ENCODE measurements around the gene TAF4. TPM values are rescaled to one million over a fixed set of nuclear protein-coding genes. Genes with fewer than 3 reads are reported as not detected.
"Not testable (repeated sequence)": the region's sequence is repeated elsewhere in the genome, so short reads cannot be mapped to it uniquely, and the experiment has no call there.

TAF4 gene
- total and polyA plus RNA-seq, 3 experiments from 2014 or later, result 1.4 to 21.0 (median 20.5) TPM

DNA sequence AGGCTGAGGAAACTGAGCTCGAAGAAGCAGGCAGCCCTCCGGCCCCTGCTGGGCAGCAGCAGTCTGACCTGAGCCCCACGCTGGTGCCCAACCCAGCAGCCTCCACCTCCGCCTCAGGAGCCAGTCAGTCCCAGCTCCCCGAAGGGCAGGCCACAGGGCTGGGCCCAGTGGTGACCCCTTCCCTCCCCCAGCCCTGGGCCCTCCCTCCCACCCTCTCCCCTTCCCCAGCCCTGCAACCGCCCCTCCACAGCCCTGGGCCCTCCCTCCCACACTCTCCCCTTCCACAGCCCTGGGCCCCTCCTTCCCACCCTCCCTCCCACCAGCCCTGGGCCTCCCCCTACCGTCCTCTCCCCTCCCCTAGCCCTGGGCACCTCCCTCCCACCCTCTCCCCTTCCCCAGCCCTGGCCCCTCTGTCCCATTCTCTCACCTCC is 115.0 kb downstream of the TAF4 start:
- Histone ChIP-seq H3K36me3 (ENCODE audit: insufficient read depth, low read length) (no peaks in the 10 kb centered on the region), H3K27ac (ENCODE audit: low read depth, low read length) (no peak overlapping the region), H3K4me3 (ENCODE audit: low read length) (no peak overlapping the region), H3K4me1 (ENCODE audit: insufficient read depth, low read length) (no peaks in the 10 kb centered on the region), H3K9me3 (ENCODE audit: low read length) (no peaks in the 10 kb centered on the region), H3K27me3 (ENCODE audit: insufficient read depth, low read length, poor library complexity, severe bottlenecking) (no peaks in the 10 kb centered on the region)
- Mint-ChIP-seq H3K36me3 (peaks cover 0 to 2% (median 0%) of the 10 kb centered on the region in 3 donors), H3K4me1 (no peaks in the 10 kb centered on the region), H3K27me3 (peaks cover 13 to 16% of the 10 kb centered on the region in 2 donors), H3K27ac (no peak overlapping the region), H3K4me3 (no peak overlapping the region), H3K9me3 (no peaks in the 10 kb centered on the region)
- POLR2A ChIA-PET, result no interaction called here
- CTCF ChIA-PET, result no interaction called here
- no peak for DNase-seq

DNA sequence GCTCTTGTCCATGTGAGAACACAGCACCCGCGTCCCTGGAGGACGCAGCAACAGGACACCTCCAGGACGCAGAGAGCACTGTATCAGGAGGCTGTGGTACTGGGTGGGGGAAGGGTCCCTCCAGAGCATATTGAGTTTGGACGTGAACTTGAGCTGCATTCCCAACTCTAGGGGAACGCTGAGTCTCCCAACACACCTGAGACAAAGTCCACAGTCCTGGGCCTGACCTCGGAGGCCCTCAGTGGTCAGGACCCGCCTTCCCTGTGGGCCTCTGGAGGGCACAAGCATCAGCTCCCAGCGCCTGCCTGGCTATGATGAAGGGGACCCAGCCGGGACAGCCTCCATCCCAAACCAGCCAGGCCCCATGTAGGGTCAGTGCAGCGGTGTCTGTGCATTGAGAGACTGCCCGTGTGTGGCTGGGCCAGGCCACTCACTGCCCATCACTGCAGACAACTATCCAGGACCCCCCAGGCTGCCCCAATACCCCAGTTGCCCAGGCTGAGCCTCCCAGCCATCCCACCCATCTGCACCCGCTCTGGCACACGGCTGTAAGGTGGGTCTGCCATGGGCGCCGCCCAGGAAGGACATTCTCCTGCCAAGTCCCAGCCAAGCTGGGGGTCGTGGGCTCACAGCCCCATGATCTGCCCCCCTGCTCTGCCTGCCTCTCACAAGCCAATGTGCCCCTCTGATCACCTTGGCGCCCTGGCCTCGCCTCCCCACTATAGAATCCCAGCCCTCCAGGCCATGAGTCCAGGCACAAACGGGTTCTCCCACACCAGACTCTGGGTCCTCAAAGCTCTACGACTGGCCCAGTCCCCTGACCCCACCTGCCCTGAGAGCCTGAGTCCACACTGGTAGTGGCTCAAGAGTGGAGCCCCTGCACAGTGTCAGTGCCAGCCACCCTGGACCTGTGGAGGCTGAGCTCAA is 115.7 kb downstream of the TAF4 start:
- H3K4me3 ChIP-seq (ENCODE audit: low read length), result no peak overlapping the region
- Mint-ChIP-seq H3K27ac (peak overlapping the region in 1 of 8 donors; percentile 82), H3K4me1 (no peaks in the 10 kb centered on the region), H3K4me3 (no peak overlapping the region), H3K9me3 (no peaks in the 10 kb centered on the region), H3K27me3 (peaks cover 12 to 15% of the 10 kb centered on the region in 2 donors), H3K36me3 (peaks cover 0 to 2% (median 0%) of the 10 kb centered on the region in 3 donors)
- H3K36me3 ChIP-seq (ENCODE audit: insufficient read depth, low read length), result no peaks in the 10 kb centered on the region
- no peak overlapping the region for H3K27ac ChIP-seq (ENCODE audit: low read depth, low read length)
- POLR2A ChIA-PET, result no interaction called here
- H3K4me1 ChIP-seq (ENCODE audit: insufficient read depth, low read length), result no peaks in the 10 kb centered on the region
- DNase-seq, result peak in 1 of 5 donors; percentile 41
- CTCF ChIA-PET, result no interaction called here
- H3K27me3 ChIP-seq (ENCODE audit: insufficient read depth, low read length, poor library complexity, severe bottlenecking), result no peaks in the 10 kb centered on the region
- H3K9me3 ChIP-seq (ENCODE audit: low read length), result no peaks in the 10 kb centered on the region

DNA sequence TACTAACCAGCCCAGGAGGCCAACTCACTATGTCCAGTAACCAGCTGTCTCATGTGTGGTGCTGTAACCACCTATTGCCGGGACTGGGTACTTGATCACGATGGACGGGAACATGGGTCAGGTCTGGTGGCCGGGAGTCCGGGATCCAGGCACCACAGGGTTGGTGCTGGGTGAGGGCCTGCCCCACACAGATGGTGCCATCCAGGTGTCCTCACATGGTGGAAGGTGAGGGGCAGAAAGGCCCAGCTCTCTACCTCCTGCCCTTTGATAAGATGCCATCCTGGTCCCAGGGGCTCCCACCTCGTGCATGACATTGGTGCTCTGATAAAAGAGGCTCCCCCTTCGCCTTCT is 116.3 kb downstream of the TAF4 start:
- CTCF ChIA-PET, result no interaction called here
- no peaks in the 10 kb centered on the region for H3K4me1 ChIP-seq (ENCODE audit: insufficient read depth, low read length)
- no peak overlapping the region for H3K4me3 ChIP-seq (ENCODE audit: low read length)
- Mint-ChIP-seq H3K27ac (no peak overlapping the region), H3K27me3 (peaks cover 5 to 10% of the 10 kb centered on the region in 2 donors), H3K9me3 (no peaks in the 10 kb centered on the region), H3K36me3 (peaks cover 0 to 2% (median 0%) of the 10 kb centered on the region in 3 donors), H3K4me1 (no peaks in the 10 kb centered on the region), H3K4me3 (no peak overlapping the region)
- H3K27me3 ChIP-seq (ENCODE audit: insufficient read depth, low read length, poor library complexity, severe bottlenecking), result no peaks in the 10 kb centered on the region
- H3K36me3 ChIP-seq (ENCODE audit: insufficient read depth, low read length), result no peaks in the 10 kb centered on the region
- no peaks in the 10 kb centered on the region for H3K9me3 ChIP-seq (ENCODE audit: low read length)
- no peak overlapping the region for H3K27ac ChIP-seq (ENCODE audit: low read depth, low read length)
- peak in 1 of 5 donors; percentile 17 for DNase-seq
- POLR2A ChIA-PET, result no interaction called here

DNA sequence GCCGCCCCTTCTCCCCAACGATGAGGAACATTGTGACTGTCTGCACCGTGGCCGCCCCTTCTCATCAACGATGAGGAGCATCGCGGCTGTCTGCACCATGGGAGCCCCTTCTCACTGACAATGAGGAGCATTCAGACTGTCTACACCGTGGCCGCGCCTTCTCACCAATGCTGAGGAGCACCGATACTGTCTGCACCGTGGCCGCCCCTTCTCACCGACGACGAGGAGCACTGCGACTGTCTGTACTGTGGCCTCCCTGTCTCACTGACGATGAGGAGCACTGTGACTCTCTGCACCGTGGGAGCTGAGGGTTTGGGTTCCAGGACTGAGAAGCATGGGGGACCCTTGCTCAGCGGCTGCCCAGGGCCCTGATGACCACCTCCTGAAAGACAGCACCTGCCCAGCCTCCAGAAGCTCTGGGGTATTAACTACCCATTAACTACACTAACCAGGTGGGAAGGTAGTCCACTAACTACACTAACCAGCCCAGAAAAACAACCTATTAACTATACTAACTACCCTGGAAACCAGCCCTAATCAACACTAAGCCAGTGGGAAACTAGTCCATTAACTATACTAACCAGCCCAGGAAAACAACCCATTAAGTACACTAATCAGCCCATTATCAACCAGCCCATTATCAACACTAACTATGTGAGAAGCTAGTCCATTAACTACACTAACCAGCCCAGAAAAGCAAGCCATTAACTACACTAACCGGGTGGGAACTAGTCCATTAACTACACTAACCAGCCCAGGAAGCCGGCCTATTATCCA is 116.9 kb downstream of the TAF4 start:
- CTCF ChIA-PET, result no interaction called here
- Mint-ChIP-seq H3K27ac (no peak overlapping the region), H3K4me1 (no peaks in the 10 kb centered on the region), H3K27me3 (peaks cover 5 to 8% of the 10 kb centered on the region in 2 donors), H3K4me3 (no peak overlapping the region), H3K9me3 (no peaks in the 10 kb centered on the region), H3K36me3 (peaks cover 0 to 2% (median 0%) of the 10 kb centered on the region in 3 donors)
- no peaks in the 10 kb centered on the region for H3K27me3 ChIP-seq (ENCODE audit: insufficient read depth, low read length, poor library complexity, severe bottlenecking)
- DNase-seq, result peak in 1 of 5 donors; percentile 26
- no peaks in the 10 kb centered on the region for H3K4me1 ChIP-seq (ENCODE audit: insufficient read depth, low read length)
- no peak overlapping the region for H3K27ac ChIP-seq (ENCODE audit: low read depth, low read length)
- H3K4me3 ChIP-seq (ENCODE audit: low read length), result no peak overlapping the region
- H3K36me3 ChIP-seq (ENCODE audit: insufficient read depth, low read length), result no peaks in the 10 kb centered on the region
- no peaks in the 10 kb centered on the region for H3K9me3 ChIP-seq (ENCODE audit: low read length)
- POLR2A ChIA-PET, result no interaction called here

DNA sequence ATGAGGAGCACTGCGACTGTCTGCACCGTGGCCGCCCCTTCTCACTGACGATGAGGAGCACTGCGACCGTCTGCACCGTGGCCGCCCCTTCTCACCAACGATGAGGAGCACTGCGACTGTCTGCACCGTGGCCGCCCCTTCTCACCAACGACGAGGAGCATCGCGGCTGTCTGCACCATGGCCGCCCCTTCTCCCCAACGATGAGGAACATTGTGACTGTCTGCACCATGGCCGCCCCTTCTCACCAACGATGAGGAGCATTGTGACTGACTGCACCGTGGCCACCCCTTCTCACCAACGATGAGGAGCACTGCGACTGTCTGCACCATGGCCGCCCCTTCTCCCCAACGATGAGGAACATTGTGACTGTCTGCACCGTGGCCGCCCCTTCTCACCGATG is 117.6 kb downstream of the TAF4 start:
- H3K36me3 ChIP-seq (ENCODE audit: insufficient read depth, low read length); H3K4me1 Mint-ChIP-seq: not testable (repeated sequence)

DNA sequence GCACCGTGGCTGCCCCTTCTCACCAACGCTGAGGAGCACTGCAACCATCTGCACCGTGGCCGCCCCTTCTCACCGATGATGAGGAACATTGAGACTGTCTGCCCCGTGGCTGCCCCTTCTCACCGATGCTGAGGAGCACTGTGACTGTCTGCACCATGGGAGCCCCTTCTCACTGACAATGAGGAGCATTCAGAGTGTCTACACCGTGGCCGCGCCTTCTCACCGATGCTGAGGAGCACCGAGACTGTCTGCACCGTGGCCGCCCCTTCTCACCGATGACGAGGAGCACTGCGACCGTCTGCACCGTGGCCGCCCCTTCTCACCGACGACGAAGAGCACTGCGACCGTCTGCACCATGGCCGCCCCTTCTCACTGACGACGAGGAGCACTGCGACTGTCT is 120.2 kb downstream of the TAF4 start:
- H3K4me1 ChIP-seq (ENCODE audit: insufficient read depth, low read length); H3K4me3 ChIP-seq (ENCODE audit: low read length); CTCF ChIA-PET; POLR2A ChIA-PET; H3K36me3 ChIP-seq (ENCODE audit: insufficient read depth, low read length); H3K36me3 Mint-ChIP-seq; H3K27ac Mint-ChIP-seq; H3K4me3 Mint-ChIP-seq; DNase-seq; H3K27ac ChIP-seq (ENCODE audit: low read depth, low read length); H3K27me3 Mint-ChIP-seq; H3K9me3 ChIP-seq (ENCODE audit: low read length); H3K27me3 ChIP-seq (ENCODE audit: insufficient read depth, low read length, poor library complexity, severe bottlenecking); H3K4me1 Mint-ChIP-seq; H3K9me3 Mint-ChIP-seq: not testable (repeated sequence)

More for the DNA sequence above, 117.6 kb downstream of the TAF4 start:
- H3K27me3 ChIP-seq (ENCODE audit: insufficient read depth, low read length, poor library complexity, severe bottlenecking); H3K27ac ChIP-seq (ENCODE audit: low read depth, low read length); H3K36me3 Mint-ChIP-seq; CTCF ChIA-PET; POLR2A ChIA-PET; H3K27me3 Mint-ChIP-seq; H3K27ac Mint-ChIP-seq; H3K9me3 ChIP-seq (ENCODE audit: low read length); H3K4me3 ChIP-seq (ENCODE audit: low read length); H3K9me3 Mint-ChIP-seq; H3K4me1 ChIP-seq (ENCODE audit: insufficient read depth, low read length): not testable (repeated sequence)
- H3K4me3 Mint-ChIP-seq, result peak overlapping the region in 1 of 7 donors; percentile 27
- peak in 1 of 5 donors; percentile 36 for DNase-seq

DNA sequence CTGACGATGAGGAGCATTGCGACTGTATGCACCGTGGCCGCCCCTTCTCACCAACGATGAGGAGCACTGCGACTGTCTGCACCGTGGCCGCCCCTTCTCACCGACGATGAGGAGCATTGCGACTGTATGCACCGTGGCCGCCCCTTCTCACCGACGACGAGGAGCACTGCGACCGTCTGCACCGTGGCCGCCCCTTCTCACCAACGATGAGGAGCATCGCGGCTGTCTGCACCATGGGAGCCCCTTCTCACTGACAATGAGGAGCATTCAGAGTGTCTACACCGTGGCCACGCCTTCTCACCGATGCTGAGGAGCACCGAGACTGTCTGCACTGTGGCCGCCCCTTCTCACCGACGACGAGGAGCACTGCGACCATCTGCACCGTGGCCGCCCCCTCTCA is 120.7 kb downstream of the TAF4 start:
- POLR2A ChIA-PET; H3K27me3 ChIP-seq (ENCODE audit: insufficient read depth, low read length, poor library complexity, severe bottlenecking); H3K4me1 Mint-ChIP-seq; CTCF ChIA-PET; H3K27me3 Mint-ChIP-seq; DNase-seq; H3K4me3 ChIP-seq (ENCODE audit: low read length); H3K4me1 ChIP-seq (ENCODE audit: insufficient read depth, low read length); H3K27ac Mint-ChIP-seq; H3K4me3 Mint-ChIP-seq; H3K9me3 ChIP-seq (ENCODE audit: low read length); H3K36me3 ChIP-seq (ENCODE audit: insufficient read depth, low read length); H3K9me3 Mint-ChIP-seq; H3K36me3 Mint-ChIP-seq; H3K27ac ChIP-seq (ENCODE audit: low read depth, low read length): not testable (repeated sequence)

DNA sequence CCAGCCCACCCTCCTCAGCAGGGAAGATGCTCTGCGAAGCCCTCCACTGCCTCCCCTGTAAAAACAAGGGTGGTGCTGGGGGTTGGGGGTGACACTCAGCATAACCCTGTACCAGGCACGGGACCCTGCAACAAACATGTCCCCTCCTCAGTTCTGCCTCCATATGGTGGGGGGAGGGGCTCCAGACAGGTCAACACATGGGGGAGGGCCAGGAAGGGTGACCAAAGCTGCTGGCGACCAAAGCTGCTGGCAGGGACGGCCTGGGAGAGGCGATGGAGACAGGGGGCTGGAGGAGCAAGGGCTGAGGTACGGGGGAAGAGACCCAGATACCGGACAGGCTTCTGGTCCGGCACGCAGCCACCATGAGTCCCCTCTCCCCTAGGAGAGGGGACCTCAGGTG is 123.2 kb downstream of the TAF4 start:
- no peak overlapping the region for H3K27ac ChIP-seq (ENCODE audit: low read depth, low read length)
- H3K27me3 ChIP-seq (ENCODE audit: insufficient read depth, low read length, poor library complexity, severe bottlenecking), result no peaks in the 10 kb centered on the region
- no peaks in the 10 kb centered on the region for H3K4me1 ChIP-seq (ENCODE audit: insufficient read depth, low read length)
- no peak overlapping the region for H3K4me3 Mint-ChIP-seq
- no peaks in the 10 kb centered on the region for H3K36me3 ChIP-seq (ENCODE audit: insufficient read depth, low read length)
- ChIA-PET CTCF (no interaction called here), POLR2A (no interaction called here)
- DNase-seq, result no peak
- no peak overlapping the region for H3K27ac Mint-ChIP-seq
- no peaks in the 10 kb centered on the region for H3K9me3 ChIP-seq (ENCODE audit: low read length)
- H3K4me1 Mint-ChIP-seq, result no peaks in the 10 kb centered on the region
- no peaks in the 10 kb centered on the region for H3K9me3 Mint-ChIP-seq
- H3K27me3 Mint-ChIP-seq, result peaks cover 0 to 3% of the 10 kb centered on the region in 2 donors
- H3K4me3 ChIP-seq (ENCODE audit: low read length), result no peak overlapping the region
- H3K36me3 Mint-ChIP-seq, result no peaks in the 10 kb centered on the region

All from CD8-positive, alpha-beta memory T cell (primary cell).